HPDE6-E6E7 (cell line): Measurements from ENCODE around the gene MAPK12.

Source experiments
- DNase-seq: peaks from one replicate; pipeline ENCODE4 v3.0.0; 2011; ENCODE audit warnings: missing footprints; ENCODE audit errors: extremely low spot score

The MAPK12 gene

GRCh38 chr22:50232481-50233151 is 28.9 kb downstream of the MAPK12 start:
- DNase-seq = no peak

GRCh38 chr22:50229370-50229769 is 32.1 kb downstream of the MAPK12 start:
- no peak for DNase-seq

GRCh38 chr22:50228366-50228765 is 33.1 kb downstream of the MAPK12 start:
- no peak for DNase-seq

- no peak for DNase-seq
Measured at GRCh38 chr22:50227579-50228215, 33.8 kb downstream of the MAPK12 start.

GRCh38 chr22:50226875-50227165 is 34.7 kb downstream of the MAPK12 start:
- no peak for DNase-seq

- DNase-seq = no peak
Measured at GRCh38 chr22:50226063-50226874, 35.2 kb downstream of the MAPK12 start.

- no peak for DNase-seq
Measured at GRCh38 chr22:50225200-50225969, 36.1 kb downstream of the MAPK12 start.

GRCh38 chr22:50224071-50224470 is 37.4 kb downstream of the MAPK12 start:
- no peak for DNase-seq

GRCh38 chr22:50222508-50222907 is 39.0 kb downstream of the MAPK12 start:
- no peak for DNase-seq

GRCh38 chr22:50221410-50222300 is 39.8 kb downstream of the MAPK12 start:
- no peak for DNase-seq

- DNase-seq = no peak
Measured at GRCh38 chr22:50220603-50221409, 40.7 kb downstream of the MAPK12 start.

- no peak for DNase-seq
Measured at GRCh38 chr22:50219800-50220602, 41.5 kb downstream of the MAPK12 start.

- no peak for DNase-seq
Measured at GRCh38 chr22:50218996-50219727, 42.3 kb downstream of the MAPK12 start.

GRCh38 chr22:50218153-50218995 is 43.1 kb downstream of the MAPK12 start:
- no peak for DNase-seq

- DNase-seq = no peak
Measured at GRCh38 chr22:50217543-50218152, 43.8 kb downstream of the MAPK12 start.

- DNase-seq = no peak
Measured at GRCh38 chr22:50216684-50217520, 44.6 kb downstream of the MAPK12 start.
